HG02571 (cell line): ENCODE measurements around the gene C1orf74.
A peak's percentile ranks its signal among the peaks of the same experiment; 100 is the strongest.

ENCODE experiments used
- ATAC-seq: cut with Tn5 transposase; IDR thresholded peaks from one replicate; pipeline ENCODE4 v1.9.1; 2021; ENCODE audit warnings: mild to moderate bottlenecking, moderate library complexity; ENCODE audit not compliant: unreplicated experiment

C1orf74 gene

DNA sequence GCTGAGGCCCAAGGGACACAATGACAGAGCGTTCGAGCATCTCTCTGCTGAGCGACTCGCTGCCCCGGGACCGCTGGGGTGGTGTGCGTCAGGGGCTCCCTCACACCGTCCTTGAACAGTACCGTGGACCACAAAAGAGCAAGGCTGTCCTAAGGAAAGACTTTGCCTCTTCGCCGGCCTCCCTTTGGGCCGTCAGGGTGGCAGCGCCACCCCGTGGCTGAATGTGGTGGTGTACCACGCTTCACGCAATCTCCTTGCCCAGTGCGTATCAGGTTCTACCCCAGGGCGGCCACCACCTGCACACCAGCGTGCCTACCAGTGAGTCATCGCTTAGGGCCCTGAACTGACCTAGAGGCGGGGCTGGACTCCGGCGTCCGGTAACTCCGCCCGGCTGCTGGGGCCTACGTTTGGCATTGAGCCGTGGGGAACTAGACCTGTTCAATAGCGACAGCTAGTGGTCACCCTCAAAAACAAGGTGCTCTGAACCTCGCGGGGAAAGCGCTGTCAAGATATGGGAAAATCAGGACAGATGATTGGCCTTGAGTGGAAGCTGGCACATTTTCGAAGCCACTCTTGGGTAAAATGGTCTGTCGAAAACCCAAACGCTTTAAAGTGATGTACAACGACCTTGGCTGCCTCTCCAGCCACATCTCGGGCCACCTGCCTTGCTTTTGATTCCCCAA lies 36.6 kb downstream of the C1orf74 start:
- peak; percentile 84 for ATAC-seq

DNA sequence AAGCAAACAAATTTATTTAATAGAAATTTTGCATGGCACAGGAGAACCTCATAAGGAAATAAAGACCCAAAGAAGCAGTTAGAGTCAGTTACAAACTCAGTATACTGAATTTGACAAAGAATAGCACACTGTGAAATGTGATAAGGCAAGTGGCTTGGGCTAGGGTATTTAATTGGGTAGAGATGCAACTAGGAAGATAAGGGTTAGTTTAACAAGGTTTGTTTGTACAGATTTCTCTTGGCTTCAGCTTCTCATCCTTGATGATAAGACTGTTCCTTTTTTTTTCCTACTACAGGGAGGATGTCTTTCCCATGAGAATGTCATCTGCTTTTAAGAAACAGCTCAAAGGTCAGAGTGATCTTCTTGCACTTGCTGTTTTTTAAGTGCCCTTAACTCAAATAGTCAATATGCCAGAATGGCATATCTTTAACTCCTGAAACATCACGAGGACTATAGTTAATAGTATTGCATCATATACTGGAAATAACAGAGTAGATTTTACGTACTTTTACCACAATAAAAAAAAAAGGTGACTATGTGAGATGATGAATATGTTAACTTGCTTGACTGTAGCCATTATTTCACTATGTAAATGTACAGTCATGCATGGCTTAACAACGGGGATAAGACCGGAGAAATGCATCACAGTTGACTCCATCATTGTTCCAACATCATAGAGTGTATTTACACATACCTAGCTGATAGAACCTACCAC lies 37.8 kb downstream of the C1orf74 start:
- ATAC-seq: no peak

DNA sequence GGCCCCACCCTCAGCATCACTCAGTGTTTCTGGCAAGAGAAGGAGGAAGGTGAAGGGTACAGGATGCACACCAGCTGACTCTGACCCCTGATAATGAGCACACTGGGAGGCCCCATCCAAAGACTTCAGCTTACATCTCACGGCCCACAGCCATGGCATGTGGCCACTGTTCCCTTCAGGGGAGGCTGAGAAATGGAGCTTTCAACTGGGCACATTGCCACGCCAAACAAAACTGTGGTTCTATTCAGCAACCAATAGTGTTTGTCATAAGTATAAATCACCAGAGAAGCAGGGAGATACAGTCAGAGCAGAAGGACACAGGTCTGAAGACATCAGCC lies 41.2 kb downstream of the C1orf74 start:
- ATAC-seq: no peak

DNA sequence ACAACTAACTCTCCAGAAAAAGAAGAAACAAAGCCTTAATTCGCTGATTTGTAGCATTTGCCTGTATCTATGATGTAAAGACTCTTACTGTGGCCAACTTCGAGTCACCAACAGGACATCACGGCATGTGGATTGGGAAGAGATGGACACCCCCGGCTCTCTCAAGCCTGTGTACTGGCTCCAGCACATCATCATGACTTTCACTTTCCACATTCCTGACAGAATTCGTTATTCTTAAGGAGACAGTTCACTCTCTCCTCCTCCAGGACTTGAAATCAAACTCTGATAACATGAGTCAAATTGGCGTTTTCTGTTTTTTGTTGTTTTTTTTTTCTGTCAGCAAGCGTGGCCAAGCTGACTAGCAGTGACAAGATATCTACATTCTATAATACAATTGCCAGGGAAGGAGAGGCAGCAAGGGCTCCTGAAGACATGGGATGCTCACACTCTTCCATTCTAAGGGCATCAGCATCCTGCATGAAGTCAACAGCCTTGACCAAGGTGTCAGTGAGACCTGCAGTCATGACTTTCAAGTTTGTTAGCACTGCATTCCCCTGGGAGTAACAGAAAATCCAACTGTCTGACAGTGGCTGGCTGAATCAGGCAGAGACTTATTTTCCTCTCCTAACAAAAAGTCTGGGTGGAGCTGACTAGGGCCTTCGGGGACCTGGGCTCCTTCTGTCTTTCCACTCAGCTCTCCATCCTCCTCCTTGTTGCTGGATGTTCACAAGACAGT lies 41.8 kb downstream of the C1orf74 start:
- ATAC-seq: no peak

DNA sequence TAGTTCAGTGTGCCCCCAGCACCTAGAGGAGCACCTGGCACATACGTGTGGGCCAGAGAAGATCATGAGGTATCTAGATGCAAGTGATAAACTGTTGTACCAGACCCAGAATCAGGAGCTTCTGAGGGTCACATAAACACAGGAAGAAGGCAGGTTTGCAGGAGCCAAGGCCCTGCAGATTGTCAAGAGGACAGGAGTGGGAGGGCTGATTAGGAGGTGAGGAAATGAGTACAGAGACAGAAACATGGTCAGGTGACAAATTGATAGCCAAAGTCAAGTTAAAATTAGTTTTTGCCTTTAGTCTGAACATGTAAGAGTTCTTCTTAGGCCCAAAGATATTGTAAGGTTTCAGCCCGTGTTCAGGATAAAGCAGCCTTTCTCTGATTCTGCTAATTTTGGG lies 42.5 kb downstream of the C1orf74 start:
- ATAC-seq: no peak

DNA sequence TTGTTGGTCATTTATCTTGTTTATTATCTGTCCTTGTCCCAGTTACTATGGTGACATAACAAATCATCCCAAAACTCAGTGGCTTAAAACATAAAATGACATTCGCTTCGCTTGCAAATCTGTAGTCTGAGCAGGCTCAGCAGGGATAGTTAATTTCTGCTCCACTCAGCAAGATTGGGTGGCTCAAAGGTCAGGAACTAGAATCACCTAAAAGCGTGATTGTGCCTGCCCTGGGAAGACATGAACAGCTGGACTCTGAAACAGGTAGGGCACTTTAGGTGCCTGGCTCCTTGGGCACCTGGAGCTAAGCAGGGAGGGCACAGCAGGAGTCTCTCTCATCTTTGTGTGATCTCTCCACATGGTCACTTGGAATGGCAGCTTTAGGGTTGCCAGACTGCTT lies 43.2 kb downstream of the C1orf74 start:
- ATAC-seq: no peak

DNA sequence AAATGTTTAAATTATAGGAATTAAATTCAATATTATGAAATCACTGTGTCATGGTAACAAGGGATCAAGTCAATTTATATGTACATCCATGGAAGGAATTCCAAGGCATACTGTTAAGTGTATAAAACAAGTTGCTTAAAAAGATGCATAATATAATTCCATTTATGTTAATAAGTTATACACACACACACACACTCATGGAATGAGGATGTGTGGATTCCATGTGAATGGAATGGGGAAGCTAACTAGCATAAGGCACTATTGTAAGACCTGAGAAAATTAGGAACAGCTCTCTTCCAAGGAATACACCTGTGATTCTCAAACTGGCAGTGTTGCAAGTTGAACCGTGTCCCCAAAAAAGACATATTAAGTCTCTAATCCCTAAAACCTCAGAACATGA lies 46.1 kb downstream of the C1orf74 start:
- no peak for ATAC-seq

DNA sequence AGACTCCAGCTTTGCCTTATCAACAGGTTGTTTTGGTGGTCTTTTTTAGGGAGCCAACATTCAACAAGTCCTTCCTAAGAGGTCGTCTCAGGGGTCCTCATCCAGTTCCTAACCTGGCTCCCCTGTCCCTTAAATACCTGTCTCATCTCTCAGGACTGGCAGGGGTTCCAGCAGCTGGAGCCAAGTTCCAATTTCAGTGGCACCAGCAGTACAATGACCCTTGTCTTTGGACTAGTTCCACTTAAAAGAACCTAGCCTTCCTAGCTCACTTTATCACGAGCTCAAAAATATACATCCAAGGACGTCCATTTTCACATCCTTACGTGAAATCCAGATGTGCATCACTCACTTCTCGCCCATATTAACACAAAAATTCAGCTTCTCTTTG lies 47.2 kb downstream of the C1orf74 start:
- no peak for ATAC-seq

DNA sequence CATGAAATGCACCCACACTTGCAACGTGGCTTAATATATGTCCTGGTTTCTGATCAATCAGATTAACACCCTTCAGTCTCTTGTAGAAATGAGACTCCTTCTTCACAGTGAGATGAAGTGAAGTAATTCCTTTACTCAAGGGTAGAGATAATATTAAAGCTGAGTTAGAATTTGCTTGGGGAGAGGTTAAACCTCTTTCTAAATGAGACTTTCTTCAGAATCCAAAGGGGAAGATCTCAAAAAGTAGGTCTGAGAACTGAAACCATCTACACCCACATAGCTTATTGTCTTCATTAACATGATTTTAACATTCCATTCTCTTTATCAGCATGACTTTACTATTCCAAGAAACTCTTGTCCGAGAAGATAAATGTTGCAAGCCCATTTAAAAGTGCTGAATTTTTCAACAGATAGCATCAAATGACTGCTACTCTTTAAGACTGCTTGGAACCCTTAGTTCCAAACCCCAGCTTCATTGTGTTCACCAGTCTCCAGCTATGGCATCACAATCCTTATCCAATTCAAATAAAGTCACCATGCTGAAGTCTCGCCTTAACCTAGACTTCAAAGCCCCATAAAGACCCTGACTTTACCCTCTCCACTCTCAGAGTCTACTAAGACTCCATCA lies 47.8 kb downstream of the C1orf74 start:
- no peak for ATAC-seq

DNA sequence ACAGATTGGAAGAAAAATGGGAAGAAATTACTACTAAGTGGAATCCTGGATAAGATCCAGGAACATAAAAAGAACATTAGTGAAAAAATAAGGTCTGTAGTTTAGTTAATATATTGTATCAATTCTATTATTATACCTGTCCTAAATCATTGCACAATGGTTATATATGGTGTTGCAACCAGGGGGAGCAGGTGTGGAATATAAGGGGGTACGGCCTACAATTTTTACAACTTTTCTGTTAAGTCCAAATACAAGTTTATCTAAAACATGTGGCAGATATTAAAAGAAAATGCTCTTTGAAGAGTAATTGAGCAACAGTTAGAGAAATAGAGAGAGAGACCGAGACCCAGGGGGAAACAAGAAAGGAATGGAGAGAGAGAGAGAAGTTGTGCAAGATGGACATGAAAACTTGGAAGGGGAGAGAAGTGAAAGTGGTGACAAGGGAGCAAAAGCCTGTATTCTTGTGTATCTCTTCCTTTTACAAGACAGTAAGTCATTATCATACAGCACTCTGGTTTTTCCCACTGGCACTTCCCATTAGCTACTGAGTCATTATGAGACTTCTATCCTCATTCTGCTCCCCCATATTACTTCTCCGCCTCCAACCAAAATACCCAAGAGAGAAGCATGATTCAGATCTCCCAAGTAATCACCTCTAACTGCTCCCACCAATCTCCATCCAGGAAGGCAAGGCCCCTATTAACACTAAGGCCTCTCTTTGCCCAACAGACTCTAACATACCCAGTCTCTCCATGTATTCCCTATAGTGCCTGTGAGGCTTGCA lies 50.8 kb downstream of the C1orf74 start:
- ATAC-seq: no peak

DNA sequence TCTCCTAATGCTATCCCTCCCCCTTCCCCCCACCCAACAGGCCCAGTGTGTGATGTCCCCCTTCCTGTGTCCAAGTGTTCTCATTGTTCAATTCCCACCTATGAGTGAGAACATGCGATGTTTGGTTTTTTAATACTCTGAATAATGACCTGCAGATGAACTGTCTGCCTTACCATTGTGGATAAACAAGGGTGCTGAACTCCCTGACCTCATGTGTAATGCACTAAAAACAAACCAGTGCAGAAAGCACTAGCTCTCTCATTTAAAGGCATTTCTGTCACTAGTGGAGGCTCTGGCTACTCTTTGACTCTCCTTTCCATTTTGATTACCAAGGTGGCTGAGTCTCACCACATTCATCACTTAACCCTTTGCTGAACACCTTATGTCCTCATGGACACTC lies 51.6 kb downstream of the C1orf74 start:
- ATAC-seq: no peak

DNA sequence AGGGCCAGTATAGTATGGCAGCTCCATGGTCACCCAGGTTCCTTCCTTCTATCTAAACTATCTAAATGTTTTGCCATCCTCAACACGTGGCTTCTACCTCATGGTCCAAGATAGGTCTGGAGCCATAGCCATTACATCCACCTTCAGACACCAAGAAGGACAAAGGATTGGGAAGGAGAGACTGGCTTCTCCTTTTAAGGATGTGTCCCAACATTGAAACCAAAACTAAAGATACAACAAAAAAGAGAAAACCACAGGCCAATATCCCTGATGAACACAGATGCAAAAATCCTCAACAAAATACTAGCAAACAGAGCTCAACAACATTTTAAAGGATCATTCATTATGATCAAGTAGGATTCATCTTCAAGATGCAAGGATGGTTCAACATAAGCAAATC lies 54.9 kb downstream of the C1orf74 start:
- no peak for ATAC-seq
